Activated naive CD4-positive, alpha-beta T cell treated with anti-CD3 and anti-CD28 coated beads, Interleukin-2, amount 50 U/mL, for 72 hours (primary cell): ENCODE measurements around the gene PRELID2. TPM values are rescaled to one million over a fixed set of nuclear protein-coding genes. Genes with fewer than 3 reads are reported as not detected.
A peak's percentile ranks its signal among the peaks of the same experiment; 100 is the strongest.

ENCODE experiments used
- ATAC-seq, 2 donors: fragments of 150-1000 bp; cut with Tn5 transposase; 2 replicates each; pipeline ENCODE4 v1.10.0; 2021; ENCODE audit warnings: mild to moderate bottlenecking in 2 of 2, moderate library complexity in 2 of 2
- DNase-seq, 2 donors: peaks; one replicate each; pipeline ENCODE4 v3.0.0; 2021 to 2022; ENCODE audit warnings: low spot score in 2 of 2
- H3K27ac Mint-ChIP-seq, 2 donors: one replicate each; pipeline ENCODE4 v1.8.0; 2022; ENCODE audit warnings: mild to moderate bottlenecking in 2 of 2, mixed read lengths in 2 of 2
- H3K36me3 Mint-ChIP-seq, 2 donors: one replicate each; pipeline ENCODE4 v1.8.0; 2022; ENCODE audit warnings: mixed read lengths in 2 of 2
- H3K9me3 Mint-ChIP-seq, 2 donors: one replicate each; pipeline ENCODE4 v1.8.0; 2022; ENCODE audit warnings: mixed read lengths in 2 of 2
- total RNA-seq, 2 donors: library from RNA; stranded (reverse); gene quantifications; one replicate each; pipeline ENCODE4 v1.2.3, GENCODE V29; 2022

PRELID2 gene
- total RNA-seq, 2 donors from 2014 or later = 0.43 to 10.7 TPM

- Mint-ChIP-seq H3K9me3 (peaks cover 0 to 4% of the 10 kb centered on the region in 2 donors), H3K27ac (no peak overlapping the region), H3K36me3 (no peaks in the 10 kb centered on the region)
- DNase-seq = no peak
- ATAC-seq = no peak
These were observed 56.8 kb downstream of the PRELID2 start for GRCh38 chr5:145778144-145778900.

DNA sequence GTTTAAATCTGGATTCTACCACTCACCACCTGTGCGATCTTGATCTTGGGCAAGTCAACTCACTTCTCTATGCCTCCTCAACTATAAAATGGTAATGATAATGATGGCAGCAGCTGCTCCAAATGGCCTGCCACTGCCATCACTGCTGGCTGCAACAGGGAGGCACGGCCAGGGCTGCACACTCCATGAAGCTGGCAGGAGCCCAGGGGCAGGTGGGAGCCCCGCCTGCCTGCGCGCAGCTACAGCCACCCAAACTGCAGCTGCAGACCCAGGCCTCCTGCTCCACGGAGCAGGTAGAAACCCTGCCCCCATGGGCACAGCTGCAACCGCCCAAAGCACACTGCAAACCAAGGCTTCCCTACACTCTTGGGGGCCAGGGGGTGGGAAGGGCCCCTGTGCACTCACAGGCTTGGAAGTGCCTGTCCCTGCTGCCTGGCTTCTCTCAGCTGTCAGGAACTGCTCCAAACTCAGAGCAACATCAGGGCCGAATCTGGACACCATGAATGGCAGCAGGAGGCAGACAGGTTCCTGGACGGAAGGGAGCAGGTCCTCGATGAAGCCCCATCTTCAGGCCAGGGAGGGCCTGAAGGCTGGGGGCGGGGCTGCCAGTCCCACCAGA lies 57.6 kb downstream of the PRELID2 start:
- Mint-ChIP-seq H3K36me3 (no peaks in the 10 kb centered on the region), H3K27ac (no peak overlapping the region), H3K9me3 (peaks cover 0 to 4% of the 10 kb centered on the region in 2 donors)
- DNase-seq (no peak), ATAC-seq (no peak)

- Mint-ChIP-seq H3K36me3 (no peaks in the 10 kb centered on the region), H3K27ac (no peak overlapping the region), H3K9me3 (peaks cover 0 to 4% of the 10 kb centered on the region in 2 donors)
- DNase-seq = no peak
- ATAC-seq = no peak
These were observed 58.3 kb downstream of the PRELID2 start for GRCh38 chr5:145776886-145777285.

- no peaks in the 10 kb centered on the region for H3K36me3 Mint-ChIP-seq
These were observed 59.2 kb downstream of the PRELID2 start for GRCh38 chr5:145775893-145776444.

GRCh38 chr5:145775411-145775810 lies 59.7 kb downstream of the PRELID2 start:
- Mint-ChIP-seq H3K36me3 (no peaks in the 10 kb centered on the region), H3K9me3 (peaks cover 4 to 5% of the 10 kb centered on the region in 2 donors), H3K27ac (no peak overlapping the region)
- DNase-seq (no peak), ATAC-seq (no peak)

More at GRCh38 chr5:145775893-145776444, 59.2 kb downstream of the PRELID2 start:
- Mint-ChIP-seq H3K27ac (no peak overlapping the region), H3K9me3 (peaks cover 4 to 5% of the 10 kb centered on the region in 2 donors)
- DNase-seq = no peak
- no peak for ATAC-seq

DNA sequence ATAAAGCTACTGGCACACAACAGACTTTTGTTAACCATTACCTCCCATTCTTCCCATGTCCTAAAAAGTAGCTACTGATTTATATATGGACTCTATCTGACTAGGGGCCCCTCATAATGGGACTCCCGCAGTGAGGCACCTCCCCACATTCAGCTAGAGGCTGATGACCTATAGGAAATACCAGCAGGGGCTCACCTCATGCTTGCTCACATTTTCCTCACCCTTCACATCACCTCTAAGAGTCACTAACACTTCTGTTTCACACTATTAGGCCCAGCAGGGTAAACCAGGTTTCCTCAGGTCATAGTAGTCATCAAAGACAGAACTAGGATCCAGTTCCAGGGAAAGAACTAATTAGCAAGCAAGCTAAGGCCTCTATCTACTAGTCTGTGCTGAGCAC lies 60.7 kb downstream of the PRELID2 start:
- H3K36me3 Mint-ChIP-seq = no peaks in the 10 kb centered on the region
- ATAC-seq = no peak
- no peak for DNase-seq
- H3K27ac Mint-ChIP-seq = no peak overlapping the region
- H3K9me3 Mint-ChIP-seq = peaks cover 4 to 5% of the 10 kb centered on the region in 2 donors

DNA sequence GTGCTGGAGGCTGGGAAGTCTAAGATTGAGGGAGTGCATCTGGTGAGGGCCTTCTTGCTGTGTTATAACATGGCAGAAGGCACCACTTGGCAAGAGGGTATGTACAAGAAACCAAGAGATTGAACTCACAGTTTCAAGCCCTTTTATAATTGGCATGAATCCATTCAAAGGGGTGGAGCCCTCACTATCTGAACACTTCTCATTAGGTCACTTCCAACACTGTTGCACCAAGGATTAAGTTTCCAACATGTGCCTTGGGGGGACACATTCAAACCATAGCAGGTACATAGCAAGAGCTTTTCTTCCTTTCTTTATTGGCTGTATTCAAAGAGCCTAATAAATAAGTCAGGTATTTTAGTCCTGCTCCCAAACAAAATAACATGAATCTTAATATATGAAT lies 62.7 kb downstream of the PRELID2 start:
- H3K9me3 Mint-ChIP-seq = peaks cover under 1 to 5% of the 10 kb centered on the region in 2 donors
- no peak overlapping the region for H3K27ac Mint-ChIP-seq
- ATAC-seq (no peak), DNase-seq (no peak)
- H3K36me3 Mint-ChIP-seq = no peaks in the 10 kb centered on the region

GRCh38 chr5:145768863-145769262 lies 66.3 kb downstream of the PRELID2 start:
- DNase-seq = no peak
- H3K9me3 Mint-ChIP-seq = peaks cover 4 to 5% of the 10 kb centered on the region in 2 donors
- no peak overlapping the region for H3K27ac Mint-ChIP-seq
- H3K36me3 Mint-ChIP-seq = no peaks in the 10 kb centered on the region
- ATAC-seq = no peak

DNA sequence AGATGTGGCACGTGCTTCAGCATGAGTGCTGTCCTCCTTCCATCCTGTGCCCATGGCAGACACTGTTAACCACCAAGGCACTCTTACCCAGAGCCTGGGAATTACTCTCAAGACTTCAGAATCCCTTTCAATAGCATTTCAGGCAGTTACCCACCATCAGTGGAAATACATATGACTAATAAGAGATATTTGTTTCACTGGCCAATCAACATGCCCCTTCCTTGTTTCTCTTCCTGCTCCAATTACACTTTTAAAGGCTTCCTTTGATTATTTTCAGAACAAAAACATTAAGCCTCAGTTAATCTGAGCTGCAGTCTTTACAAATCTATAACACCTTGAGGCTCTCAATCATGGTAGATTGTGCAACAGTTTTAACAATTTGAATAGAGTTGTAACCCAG lies 70.8 kb downstream of the PRELID2 start:
- ATAC-seq (no peak), DNase-seq (no peak)
- Mint-ChIP-seq H3K36me3 (no peaks in the 10 kb centered on the region), H3K9me3 (peaks cover 0 to 4% of the 10 kb centered on the region in 2 donors), H3K27ac (no peak overlapping the region)

DNA sequence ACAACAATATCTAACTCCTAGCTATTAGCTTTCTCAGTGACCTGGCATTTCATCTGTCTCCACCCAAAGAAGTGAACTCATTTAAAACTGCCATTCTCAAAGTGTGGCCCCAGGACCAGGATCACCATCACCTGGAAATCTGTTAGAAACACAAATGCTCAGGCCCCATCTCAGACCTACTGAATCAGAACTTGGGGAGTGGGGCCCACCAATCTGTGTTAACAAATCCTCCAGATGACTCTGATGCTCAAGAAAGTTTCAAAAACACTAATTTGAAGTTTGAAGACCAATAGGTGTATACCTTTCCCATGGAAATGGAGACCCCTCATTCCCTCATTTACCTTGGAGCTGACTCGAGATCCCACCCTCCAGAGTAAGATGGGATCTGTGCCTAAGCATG lies 72.3 kb downstream of the PRELID2 start:
- no peak for DNase-seq
- H3K27ac Mint-ChIP-seq = no peak overlapping the region
- no peak for ATAC-seq
- H3K36me3 Mint-ChIP-seq = no peaks in the 10 kb centered on the region
- peaks cover 0 to 4% of the 10 kb centered on the region in 2 donors for H3K9me3 Mint-ChIP-seq

- no peaks in the 10 kb centered on the region for H3K9me3 Mint-ChIP-seq
- no peaks in the 10 kb centered on the region for H3K36me3 Mint-ChIP-seq
- H3K27ac Mint-ChIP-seq = no peak overlapping the region
- DNase-seq (no peak), ATAC-seq (no peak)
These were observed 73.9 kb downstream of the PRELID2 start for GRCh38 chr5:145761254-145761653.

- ATAC-seq = no peak
- H3K27ac Mint-ChIP-seq = no peak overlapping the region
These were observed 74.5 kb downstream of the PRELID2 start for GRCh38 chr5:145760660-145761059.

GRCh38 chr5:145752947-145753346 lies 82.2 kb downstream of the PRELID2 start:
- no peak for ATAC-seq
- peaks cover 7 to 12% of the 10 kb centered on the region in 2 donors for H3K9me3 Mint-ChIP-seq

More at GRCh38 chr5:145760660-145761059, 74.5 kb downstream of the PRELID2 start:
- no peaks in the 10 kb centered on the region for H3K9me3 Mint-ChIP-seq
- H3K36me3 Mint-ChIP-seq = no peaks in the 10 kb centered on the region
- DNase-seq = no peak

DNA sequence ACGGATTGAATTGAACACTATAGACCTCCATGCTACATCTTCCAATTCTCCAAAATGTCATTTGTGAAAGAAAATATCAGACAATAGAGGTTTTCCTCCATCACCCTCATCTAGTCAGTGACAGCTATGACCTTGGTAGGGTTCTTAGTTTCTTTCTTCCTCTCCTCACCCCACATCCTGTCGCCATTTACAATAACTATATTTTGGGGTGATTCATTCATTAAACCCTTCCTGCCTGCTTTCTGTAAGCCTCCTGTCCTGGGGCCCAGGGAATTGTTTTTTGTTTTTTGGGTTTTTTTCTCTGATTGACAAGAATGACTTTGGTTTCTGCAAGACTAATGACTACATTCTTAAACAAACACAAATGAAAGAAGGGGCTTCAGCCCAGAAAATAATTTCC lies 82.6 kb downstream of the PRELID2 start:
- no peak for DNase-seq
- Mint-ChIP-seq H3K9me3 (peaks cover 10 to 15% of the 10 kb centered on the region in 2 donors), H3K36me3 (no peaks in the 10 kb centered on the region), H3K27ac (no peak overlapping the region)
- no peak for ATAC-seq

More at GRCh38 chr5:145752947-145753346, 82.2 kb downstream of the PRELID2 start:
- H3K36me3 Mint-ChIP-seq = no peaks in the 10 kb centered on the region
- H3K27ac Mint-ChIP-seq = no peak overlapping the region
- DNase-seq = no peak

GRCh38 chr5:145750199-145750598 lies 84.9 kb downstream of the PRELID2 start:
- ATAC-seq (no peak), DNase-seq (no peak)
- Mint-ChIP-seq H3K9me3 (peaks cover 10 to 15% of the 10 kb centered on the region in 2 donors), H3K36me3 (no peaks in the 10 kb centered on the region), H3K27ac (no peak overlapping the region)

GRCh38 chr5:145743396-145744061 lies 91.6 kb downstream of the PRELID2 start:
- H3K9me3 Mint-ChIP-seq = peaks cover 6 to 7% of the 10 kb centered on the region in 2 donors
- DNase-seq (no peak), ATAC-seq (peak; percentile 68 to 79)
- no peak overlapping the region for H3K27ac Mint-ChIP-seq
- no peaks in the 10 kb centered on the region for H3K36me3 Mint-ChIP-seq

DNA sequence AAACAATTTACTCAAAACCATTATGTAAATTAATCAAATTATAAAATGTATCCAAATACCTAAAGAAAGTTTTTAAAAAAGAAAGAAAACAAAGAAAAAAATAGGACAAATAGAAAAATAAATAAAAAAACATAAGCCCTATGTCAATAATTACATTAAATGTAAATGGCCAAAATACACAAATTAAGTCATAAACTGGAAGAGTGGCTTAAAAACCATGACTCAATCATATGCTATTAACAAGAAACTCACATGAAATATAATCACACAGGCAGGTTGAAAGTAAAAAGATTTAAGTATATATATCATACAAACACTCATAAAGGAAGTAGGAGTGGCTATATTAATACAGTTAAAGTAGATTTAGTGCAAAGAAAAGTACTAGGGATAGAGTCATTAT lies 95.3 kb downstream of the PRELID2 start:
- Mint-ChIP-seq H3K9me3 (peaks cover 0 to 5% of the 10 kb centered on the region in 2 donors), H3K27ac (no peak overlapping the region), H3K36me3 (no peaks in the 10 kb centered on the region)
- peak in 1 of 2 donors; percentile 25 for ATAC-seq
- DNase-seq = no peak
